SW 1271 (cell line): ENCODE results near the gene TIE1.

ENCODE experiments used
- DNase-seq, 2 experiments: peaks; one replicate each; lab custom pipeline; 2025; lab: John Stamatoyannopoulos, UW

The TIE1 gene

GRCh38 chr1:43293896-43294760 is 6.7 kb upstream of the TIE1 start:
- DNase-seq = no peak

DNA sequence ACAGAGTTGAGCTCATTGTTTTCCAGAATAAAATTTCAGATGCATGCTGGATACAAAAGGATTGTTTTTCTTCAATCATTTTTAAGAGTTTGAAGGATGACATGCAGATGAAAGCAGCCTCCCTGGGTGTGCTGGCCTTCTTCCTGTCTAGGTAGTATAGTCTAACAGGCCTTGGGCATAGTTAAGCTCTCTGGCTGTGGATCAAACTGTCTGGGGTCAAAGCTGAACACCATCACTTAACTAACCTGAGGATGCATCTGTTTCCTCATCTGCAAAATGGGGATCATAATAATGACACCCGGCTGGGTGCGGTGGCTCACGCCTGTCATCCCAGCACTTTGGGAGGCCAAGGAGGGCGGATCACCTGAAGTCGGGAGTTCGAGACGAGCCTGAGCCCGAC is 6.0 kb upstream of the TIE1 start:
- no peak for DNase-seq

GRCh38 chr1:43296207-43296606 is 4.6 kb upstream of the TIE1 start:
- no peak for DNase-seq

DNA sequence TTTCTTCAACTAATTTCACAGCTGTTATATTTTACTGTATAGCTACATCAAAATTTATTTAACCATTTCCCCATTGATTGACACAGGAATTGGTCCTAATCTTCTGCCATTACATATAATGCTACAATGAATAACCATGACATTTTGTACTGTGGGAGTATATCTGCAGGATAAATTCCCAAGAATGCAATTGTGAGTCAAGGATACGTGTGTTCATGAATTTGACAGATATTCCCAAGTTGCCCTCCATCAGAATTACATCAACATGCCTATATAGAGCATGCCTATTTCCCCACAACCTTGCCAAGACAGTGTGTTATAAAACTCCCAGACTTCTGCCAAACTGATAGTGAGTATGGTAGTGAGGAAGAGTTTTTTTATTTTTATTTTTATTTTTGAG is 2.7 kb upstream of the TIE1 start:
- no peak for DNase-seq

DNA sequence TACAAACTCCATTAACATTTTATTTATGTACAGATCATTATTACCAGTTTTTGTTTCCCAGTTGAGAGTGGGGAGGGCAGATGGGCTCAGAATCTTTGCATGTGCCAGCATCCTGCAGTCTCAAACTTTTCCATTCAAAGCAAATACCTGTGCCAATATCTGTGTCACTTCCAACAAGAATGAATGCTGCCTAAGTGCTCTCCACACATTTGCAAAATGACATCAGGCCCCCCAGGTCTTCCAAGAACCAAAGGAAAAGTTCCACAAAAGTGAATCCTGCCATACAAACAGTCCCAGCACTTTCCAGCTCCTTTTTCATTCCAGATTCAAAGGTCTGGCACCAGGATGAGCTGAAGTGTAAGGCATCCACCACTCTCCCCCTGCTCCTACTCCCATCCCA is 1.7 kb upstream of the TIE1 start:
- DNase-seq = no peak

DNA sequence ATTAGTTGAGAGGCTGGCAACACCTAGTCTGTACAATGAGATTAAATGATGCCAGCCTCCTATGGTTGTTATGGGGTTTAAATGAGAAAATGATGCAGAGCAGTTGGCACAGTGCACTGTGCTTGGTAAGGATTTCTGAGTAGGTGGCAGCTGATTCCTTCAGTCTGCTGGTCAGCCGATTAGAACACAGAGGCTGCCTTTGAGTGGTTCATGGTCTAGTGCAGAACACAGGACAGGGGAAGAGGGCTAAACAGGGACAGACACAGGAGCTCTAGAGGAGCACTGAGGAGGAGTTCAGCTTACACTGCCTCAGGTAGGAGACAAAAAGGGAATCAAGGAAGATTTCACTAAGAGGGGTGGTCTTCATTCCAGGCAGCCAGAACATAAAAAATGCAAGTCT is 1.4 kb downstream of the TIE1 start:
- DNase-seq = no peak

GRCh38 chr1:43302721-43303470 is 2.1 kb downstream of the TIE1 start:
- DNase-seq = no peak

DNA sequence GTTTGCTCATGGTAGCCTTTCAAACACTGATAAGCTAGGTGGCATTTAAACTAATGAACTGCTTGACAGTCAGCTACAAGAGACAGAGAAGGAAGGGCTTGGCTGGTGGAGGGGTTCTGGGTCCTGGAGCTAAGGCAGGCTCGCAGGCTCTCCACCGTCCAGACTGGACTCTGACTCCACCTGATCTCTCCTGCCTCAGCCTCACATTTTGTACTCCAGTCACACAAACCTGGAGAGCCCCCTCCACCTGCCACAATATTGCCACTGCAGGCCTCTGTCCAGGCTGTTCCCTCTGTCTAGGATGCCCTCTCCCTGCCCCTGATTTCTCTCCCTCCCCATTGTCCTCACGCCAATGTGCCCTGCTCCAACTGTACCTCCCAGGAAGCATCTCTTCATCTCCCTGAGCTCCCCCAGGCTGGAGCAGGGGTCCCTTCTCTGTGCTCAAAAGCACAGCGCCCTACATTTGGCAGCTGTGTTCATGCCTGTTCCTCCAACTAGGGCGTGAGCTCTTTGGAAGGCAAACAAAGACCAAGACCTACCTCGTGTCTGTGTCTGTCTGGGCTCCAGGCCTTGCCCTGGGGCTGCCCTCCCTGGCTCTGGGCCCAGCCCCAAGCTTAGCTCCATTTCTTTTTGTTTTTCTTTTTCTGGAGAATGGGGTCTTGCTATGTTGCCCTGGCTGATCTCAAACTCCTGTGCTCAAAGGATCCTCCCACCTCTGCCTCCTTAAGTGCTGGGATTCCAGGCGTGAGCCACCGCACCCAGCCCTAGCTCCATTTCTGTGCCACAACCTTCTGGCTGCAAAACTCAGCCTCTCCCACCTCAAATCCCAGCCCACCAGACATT is 2.9 kb downstream of the TIE1 start:
- DNase-seq = no peak

DNA sequence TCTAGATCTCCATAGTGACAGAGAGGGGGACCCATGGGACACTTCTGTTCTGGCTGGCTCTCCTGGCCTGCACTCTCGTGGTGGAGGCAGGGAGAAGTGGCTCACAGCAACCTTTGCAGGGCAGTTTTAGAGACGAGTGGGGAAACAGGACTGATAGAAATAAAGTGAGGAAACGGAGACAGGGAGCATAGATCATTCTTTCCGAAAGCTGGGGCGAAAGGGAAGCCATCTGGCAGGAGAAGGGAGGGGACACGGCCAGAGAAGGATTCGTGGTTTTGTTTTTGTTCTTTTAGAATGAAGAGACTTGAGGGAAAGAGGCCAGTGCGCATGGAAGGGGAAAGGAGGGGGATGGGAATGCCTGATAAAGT is 3.5 kb downstream of the TIE1 start:
- DNase-seq = no peak

DNA sequence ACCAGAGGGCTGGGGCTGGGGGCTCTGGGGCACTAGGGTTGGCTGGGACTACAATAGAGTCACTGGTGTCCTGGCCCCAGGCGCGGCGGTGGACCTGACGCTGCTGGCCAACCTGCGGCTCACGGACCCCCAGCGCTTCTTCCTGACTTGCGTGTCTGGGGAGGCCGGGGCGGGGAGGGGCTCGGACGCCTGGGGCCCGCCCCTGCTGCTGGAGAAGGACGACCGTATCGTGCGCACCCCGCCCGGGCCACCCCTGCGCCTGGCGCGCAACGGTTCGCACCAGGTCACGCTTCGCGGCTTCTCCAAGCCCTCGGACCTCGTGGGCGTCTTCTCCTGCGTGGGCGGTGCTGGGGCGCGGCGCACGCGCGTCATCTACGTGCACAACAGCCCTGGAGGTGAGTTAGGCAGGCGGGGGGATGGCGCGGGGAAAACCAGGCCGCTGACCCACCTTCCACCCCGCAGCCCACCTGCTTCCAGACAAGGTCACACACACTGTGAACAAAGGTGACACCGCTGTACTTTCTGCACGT is 4.1 kb downstream of the TIE1 start:
- DNase-seq = no peak

DNA sequence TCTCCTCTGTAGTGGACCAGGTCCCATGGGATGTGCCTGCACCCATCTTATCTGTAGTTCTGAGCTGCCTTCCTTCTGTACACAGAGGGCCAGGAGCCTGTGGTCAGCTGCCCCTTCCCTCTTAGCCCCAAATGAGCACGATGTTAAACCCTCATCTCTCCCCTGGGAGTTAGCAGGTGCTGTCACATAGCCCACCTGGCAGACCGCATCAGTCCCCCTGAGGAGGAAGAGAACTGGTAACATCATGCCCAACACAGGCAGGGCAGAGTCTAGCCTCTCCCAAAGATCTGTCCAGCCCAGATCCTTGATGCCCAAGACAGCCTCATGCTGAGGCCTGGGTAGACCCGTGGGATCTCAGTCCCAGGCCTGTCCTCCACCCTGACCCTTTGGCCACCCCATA is 4.7 kb downstream of the TIE1 start:
- DNase-seq = no peak

DNA sequence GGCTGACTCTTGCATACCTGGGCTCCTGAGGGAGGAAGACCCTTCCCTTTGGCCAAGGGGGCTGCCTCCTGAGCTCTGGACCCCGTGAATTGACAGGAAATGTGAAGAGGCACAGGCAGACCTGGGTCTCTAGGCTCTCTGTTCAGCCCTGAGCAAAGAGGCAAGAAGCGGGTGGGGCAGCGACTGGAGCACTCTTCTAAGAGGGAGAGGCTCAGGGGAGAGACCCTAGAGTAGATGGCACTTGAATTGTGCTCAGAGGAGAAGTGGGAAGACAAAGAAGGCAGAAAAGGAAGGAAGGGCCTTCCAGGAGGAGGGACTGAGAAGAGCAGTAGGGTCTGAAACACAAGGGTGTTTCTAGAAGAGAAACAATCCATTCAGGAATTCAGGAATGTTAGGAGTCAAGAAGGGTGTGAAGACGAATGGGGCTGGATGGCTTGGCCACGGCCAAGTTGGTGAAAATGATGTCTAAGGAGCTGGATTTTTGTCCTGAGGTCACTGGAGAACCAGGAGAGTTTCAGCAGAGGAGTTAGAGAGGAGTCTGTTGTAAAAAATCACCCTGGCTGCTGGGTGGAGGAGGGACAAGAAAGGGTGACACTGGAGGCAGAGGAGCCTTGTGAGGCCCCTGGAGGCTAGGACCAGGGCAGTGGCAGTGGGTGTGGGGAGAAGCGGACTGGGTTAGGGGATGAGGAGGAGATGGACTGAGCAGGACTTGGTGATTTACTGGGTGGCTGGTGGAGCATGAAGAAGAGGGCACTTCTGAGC is 5.3 kb downstream of the TIE1 start:
- no peak for DNase-seq

GRCh38 chr1:43306688-43307457 is 6.1 kb downstream of the TIE1 start:
- DNase-seq = no peak

GRCh38 chr1:43307458-43308158 is 6.8 kb downstream of the TIE1 start:
- no peak for DNase-seq

DNA sequence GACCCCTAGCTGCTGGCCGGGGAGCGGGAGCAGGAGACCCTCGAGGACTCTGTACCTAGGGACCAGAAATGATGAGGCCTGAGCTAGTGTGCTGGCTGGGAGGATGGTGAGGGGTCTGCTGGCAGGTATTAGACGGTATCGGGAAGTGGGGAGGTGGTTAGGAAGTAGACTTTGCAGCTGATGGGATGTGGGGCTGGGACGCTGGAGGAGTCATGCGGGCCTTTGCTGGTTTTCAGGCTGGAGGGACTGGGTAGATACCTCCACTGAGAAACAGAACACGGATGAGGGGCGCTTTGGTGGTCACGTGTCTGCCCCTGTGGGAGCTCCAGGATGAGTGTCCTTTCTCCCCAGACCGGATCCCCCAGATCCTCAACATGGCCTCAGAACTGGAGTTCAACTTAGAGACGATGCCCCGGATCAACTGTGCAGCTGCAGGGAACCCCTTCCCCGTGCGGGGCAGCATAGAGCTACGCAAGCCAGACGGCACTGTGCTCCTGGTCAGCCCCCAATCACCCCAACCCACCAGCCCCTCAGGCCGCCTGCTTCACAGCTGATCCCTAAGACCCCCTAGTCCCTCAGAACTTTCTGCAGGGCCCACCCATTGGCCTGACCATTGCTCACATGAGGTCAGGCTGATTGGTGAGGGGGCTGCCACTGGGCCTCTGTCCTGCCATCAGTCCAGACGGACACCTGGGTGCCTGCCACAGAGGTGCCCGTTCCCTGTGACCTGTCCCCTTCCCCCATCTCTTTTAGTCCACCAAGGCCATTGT is 8.0 kb downstream of the TIE1 start:
- no peak for DNase-seq

- no peak for DNase-seq
Observed at GRCh38 chr1:43309405-43310025, 8.7 kb downstream of the TIE1 start.

DNA sequence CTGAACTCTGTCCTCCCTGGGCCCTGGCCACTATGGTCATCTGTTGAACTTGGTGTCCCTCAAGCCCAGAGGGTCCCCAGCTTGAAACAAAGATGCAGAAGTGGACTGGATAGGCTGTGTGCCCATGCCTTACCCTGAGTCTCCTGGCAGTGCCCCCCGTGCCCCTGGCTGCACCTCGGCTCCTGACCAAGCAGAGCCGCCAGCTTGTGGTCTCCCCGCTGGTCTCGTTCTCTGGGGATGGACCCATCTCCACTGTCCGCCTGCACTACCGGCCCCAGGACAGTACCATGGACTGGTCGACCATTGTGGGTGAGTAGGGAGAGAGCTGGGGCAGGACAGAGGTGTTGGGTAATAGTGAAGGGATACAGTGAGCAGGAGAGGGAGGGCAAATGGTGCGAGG is 10.7 kb downstream of the TIE1 start:
- DNase-seq = no peak

GRCh38 chr1:43312212-43312623 is 11.4 kb downstream of the TIE1 start:
- DNase-seq = no peak
